HG02588 (cell line): ENCODE data around the gene CDC42BPA.
"Not testable (repeated sequence)": the region's sequence is repeated elsewhere in the genome, so short reads cannot be mapped to it uniquely, and the experiment has no call there.

Experiments used
- ATAC-seq: cut with Tn5 transposase; IDR thresholded peaks from one replicate; pipeline ENCODE4 v1.9.1; 2021; ENCODE audit warnings: mild to moderate bottlenecking, moderate library complexity; ENCODE audit not compliant: unreplicated experiment

CDC42BPA gene

GRCh38 chr1:226972931-226973330, 345.4 kb downstream of the CDC42BPA start:
- no peak for ATAC-seq

GRCh38 chr1:226971765-226972164, 346.5 kb downstream of the CDC42BPA start:
- no peak for ATAC-seq

DNA sequence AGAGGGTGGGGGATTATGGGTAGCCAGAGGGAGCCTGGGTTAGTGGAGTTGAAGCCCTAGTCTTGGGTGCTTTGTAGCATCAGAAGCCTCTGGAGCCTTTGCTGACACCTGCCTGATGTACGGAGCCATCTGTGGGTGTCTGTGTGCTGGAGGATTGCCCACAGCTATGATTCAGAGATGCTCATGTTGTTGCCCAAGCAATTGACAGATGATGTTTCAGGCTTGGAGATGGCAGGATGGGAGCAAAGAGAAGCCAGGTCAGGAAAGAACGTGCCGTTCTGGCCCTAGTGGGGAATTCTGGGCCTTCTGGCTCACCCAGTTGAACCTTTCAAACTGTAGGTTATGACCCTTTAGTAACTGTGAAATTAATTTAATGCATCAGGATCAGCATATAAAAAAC, 350.6 kb downstream of the CDC42BPA start:
- ATAC-seq: no peak

DNA sequence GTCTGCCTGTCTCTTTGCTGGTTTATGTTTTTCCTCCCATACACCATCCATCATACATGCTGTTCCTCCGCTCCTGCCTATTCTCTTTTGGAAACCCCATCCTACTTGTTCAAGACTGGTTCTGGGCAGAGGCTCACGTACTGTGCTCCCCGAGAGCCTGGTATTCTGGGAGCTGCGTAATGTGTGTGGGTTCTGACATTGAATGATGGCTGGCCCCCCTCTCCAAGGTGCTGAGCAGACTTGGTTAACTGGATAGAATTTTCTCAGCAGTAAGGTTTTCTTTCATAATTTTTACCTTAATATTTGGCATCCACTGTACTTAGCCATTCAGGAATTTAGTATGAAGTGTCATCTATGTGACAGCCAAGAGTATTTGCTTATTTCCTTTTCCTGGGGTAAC, 351.6 kb downstream of the CDC42BPA start:
- no peak for ATAC-seq

DNA sequence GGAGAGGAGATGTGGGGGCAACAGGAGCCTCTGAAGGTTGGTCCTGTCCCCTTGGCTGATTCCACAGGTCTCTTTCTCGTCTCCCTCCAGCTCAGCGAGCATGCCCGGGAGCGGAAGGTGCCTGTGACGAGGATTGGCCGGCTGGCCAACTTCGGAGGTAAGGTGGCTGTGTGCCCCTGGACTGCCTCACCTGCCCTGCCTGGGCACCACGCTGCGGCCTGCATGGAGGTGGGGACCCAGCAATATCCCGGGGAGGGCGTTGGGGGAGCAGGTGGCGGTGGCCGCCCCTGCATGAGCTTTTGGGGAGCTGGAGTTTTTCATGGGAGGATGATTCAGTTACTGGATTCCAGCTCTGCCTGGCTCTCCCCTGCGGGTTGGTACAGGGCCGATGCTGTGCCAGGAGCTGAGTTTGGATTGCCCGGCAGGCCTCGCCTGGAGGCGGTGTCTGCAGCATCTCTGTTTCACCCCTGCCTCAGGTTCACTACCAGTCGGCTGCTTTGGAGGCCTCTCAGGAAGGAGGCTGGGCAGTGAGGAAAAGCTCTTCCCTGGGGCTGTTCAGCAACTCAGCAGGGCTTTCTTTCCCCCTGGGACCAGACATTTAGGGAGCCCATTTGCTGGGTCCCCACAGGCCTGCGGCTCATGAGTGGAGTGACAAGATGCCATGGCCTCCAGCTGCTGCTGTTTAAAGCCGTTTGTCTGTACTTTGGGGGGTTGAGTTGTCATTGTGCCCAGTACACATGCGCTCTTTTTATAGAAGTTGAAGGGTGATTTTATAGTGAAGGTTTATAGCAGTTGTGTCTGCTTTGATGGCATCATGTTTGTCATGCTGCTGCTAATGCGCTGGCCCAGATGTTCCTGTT, 352.5 kb downstream of the CDC42BPA start:
- no peak for ATAC-seq

DNA sequence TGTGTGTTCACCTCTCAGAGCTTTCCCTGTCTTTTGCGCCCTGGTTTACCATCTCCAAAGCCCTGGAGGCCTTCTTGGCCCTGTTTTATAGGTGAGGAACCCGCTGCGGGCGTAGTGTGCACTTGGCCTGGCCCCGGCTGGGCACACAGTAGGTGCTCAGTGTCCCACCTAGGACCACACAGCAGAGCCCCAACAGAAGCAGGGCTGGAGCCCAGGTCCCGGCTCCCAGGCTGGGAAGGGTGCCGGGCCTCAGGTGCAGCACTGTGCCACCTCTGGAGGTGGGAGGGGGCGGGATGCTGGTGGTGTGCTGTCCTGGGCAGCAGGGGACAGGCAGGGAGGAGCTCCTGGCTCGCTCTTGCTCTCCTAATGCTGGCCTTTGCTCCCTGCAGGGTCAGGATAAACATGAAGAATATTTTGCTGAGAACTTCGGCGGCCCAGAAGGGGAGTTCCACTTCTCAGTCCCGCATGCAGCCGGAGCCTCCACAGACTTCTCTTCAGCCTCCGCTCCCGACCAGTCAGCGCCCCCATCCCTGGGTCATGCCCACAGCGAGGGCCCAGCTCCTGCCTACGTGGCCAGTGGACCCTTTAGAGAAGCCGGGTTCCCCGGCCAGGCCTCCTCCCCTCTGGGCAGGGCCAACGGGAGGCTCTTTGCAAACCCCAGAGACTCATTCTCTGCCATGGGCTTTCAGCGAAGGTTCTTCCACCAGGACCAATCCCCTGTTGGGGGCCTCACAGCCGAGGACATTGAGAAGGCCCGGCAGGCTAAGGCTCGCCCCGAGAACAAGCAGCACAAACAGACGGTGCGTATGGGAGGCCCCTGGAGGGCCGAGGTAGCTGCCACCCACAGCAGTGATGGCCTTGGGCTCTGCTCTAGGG, 353.4 kb downstream of the CDC42BPA start:
- ATAC-seq: no peak

DNA sequence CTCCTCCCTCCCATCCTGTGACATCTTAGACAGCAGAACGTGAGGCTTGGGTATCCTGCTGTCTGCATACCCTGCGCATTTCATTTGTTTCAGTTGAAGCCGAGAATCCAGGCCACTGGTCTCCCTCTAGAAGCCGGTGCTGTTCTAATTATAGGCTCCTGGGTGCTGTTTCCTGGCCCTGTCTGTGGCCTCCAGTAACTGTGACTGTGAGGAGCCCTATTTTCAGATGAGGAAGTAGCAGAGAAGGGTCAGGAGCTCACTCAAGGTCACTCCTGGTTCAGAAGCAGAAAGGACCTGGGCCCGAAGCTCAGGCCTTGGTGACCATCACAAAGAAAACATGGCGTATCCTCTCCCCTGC, 354.2 kb downstream of the CDC42BPA start:
- ATAC-seq: no peak

GRCh38 chr1:226962421-226963391, 355.6 kb downstream of the CDC42BPA start:
- no peak for ATAC-seq

GRCh38 chr1:226960944-226961765, 357.1 kb downstream of the CDC42BPA start:
- ATAC-seq: no peak

DNA sequence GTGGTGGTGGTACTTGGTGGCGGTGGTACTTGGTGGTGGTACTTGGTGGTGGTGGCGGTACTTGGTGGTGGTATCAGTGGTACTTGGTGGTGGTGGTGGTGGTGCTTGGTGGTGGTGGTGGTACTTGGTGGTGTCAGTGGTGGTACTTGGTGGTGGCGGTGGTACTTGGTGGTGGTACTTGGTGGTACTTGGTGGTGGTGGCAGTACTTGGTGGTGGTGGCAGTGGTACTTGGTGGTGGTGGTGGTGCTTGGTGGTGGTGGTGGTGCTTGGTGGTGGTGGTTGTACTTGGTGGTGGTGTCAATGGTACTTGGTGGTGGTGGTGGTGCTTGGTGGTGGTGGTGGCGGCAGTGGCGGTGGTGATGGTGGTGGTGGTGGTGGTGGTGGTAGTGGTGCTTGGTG, 358.0 kb downstream of the CDC42BPA start:
- no peak for ATAC-seq

DNA sequence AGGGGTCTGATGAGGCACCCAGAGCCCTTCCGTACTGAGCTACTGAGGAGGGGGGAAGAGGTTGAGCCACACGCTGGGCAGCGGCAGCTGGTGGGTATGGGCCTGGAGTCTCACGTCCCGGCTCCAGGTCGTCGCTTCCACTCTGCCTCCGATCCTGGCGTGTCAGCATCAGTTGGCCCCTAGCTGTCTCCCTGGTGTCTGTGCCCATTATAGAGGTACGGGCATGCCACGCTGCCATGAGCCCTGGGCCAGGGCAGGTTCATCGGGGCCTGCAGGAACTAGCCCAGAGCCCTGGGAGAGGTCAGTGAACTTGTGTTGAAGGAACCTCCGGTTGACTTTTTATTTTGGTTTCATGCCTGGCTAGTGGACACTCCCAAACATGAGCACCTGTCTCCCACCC, 360.0 kb downstream of the CDC42BPA start:
- no peak for ATAC-seq

DNA sequence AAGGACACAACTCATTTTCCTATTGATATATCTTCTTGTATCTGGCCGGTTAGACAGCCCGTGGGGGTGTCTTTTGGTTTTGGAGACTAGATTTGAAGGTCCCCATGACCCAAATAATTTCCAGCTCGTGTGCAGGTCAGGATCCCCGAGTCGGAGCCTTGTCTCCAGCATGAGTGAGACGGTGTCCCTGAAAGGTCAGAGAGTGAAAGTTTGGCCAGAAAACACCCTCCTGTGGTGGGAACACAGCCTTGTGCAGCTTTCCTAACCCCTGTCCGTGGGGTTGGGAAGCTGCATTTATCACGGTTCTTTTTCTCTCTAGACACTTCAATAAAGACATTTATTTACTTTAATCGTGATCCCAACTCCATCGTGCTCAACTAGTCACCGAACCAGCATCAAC, 360.6 kb downstream of the CDC42BPA start:
- no peak for ATAC-seq

GRCh38 chr1:226956942-226957713, 361.2 kb downstream of the CDC42BPA start:
- ATAC-seq: no peak

DNA sequence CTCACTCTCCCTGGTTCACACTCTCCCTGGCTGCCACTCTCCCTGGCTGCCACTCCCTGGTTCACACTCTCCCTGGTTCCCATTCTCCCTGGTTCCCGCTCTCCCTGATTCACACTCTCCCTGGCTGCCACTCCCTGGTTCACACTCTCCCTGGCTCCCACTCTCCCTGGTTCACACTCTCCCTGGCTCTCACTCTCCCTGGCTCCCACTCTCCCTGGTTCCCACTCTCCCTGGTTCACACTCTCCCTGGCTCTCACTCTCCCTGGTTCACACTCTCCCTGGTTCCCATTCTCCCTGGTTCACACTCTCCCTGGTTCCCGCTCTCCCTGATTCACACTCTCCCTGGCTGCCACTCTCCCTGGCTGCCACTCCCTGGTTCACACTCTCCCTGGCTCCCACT, 362.4 kb downstream of the CDC42BPA start:
- not testable (repeated sequence) for ATAC-seq

DNA sequence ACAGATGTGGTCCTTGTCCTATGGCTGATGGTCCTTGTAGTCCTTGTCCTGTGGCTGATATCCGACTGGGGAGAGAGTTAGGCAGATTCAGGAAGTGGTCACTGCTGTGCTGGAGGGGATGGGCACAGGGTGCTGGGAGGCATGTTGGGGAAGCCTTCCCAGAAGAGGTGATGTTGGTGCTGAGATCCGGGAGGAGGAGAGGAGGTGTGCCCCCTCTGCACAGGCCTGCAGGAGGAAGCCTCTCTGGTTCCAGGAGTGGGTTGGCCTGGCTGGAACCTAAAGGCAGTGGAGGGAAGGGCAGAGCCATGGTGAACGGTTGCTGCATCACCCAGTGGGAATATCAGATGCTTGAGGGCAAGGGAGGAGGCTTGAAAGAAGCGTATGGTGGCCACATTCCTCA, 363.5 kb downstream of the CDC42BPA start:
- ATAC-seq: no peak

- ATAC-seq: no peak
Observed at GRCh38 chr1:226954337-226954736, 364.0 kb downstream of the CDC42BPA start.

DNA sequence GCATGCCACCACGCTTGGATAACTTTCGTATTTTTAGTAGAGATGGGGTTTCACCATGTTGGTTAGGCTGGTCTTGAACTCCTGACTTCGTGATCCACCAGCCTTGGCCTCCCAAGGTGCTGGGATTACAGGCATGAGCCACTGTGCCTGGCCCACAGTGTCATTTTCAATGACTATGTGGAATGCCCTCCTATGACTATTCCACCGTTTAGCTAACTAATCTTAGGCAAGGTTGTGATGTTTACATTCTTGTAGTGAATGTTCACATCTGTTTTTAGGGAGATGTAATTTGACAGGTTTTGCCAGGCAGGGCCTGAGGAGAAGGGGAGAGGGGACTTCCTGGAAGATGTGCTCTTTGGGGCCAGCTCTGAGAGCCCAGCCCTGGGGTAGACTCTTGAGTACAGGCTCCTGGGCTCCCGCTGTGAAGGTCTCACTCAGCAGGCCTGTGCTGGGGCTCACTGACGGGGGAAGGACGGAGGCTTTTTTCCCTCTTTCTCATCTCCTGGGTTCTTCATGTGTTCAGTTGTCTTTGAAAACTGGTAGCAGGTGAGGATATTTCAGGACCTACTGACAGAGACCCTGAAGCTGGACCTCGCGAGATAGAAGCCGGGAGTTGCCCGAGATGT, 365.0 kb downstream of the CDC42BPA start:
- no peak for ATAC-seq

- no peak for ATAC-seq
Observed at GRCh38 chr1:226952118-226952441, 366.2 kb downstream of the CDC42BPA start.
